Heart left ventricle (tissue), 16 donors: Measurements from ENCODE around the gene CALHM1. TPM values are rescaled to one million over a fixed set of nuclear protein-coding genes. Genes with fewer than 3 reads are reported as not detected.

ENCODE experiments used
- ATAC-seq, 4 donors: fragments of 200-7000 bp; cut with Tn5 transposase; one replicate each; pipeline ENCODE4 v1.9.1; 2020 to 2022; ENCODE audit warnings: moderate library complexity in 4 of 4, mild to moderate bottlenecking in 3 of 4, moderate number of reproducible peaks in 1 of 4
- DNase-seq, 5 donors: peaks; one replicate each; pipeline ENCODE4 v3.0.0-alpha.2; 2020
- H3K27ac ChIP-seq, 12 donors: fragments of 200-600 bp; sonication (generic) in 4 of 12; one replicate each; pipeline versions ENCODE4 v1.5.0 to v1.8.0; 2016 to 2022; ENCODE audit warnings: mild to moderate bottlenecking in 2 of 12
- H3K27me3 ChIP-seq, 9 donors: fragments of 200-600 bp; sonication (generic) in 2 of 9; one replicate each; pipeline versions ENCODE4 v1.5.1 to v1.8.0; 2016 to 2022; ENCODE audit warnings: mild to moderate bottlenecking in 3 of 9
- H3K36me3 ChIP-seq, 9 donors: fragments of 200-600 bp; sonication (generic) in 2 of 9; one replicate each; pipeline versions ENCODE4 v1.5.0 to v1.8.0; 2018 to 2022; ENCODE audit warnings: mild to moderate bottlenecking in 2 of 9
- H3K4me1 ChIP-seq, 12 donors: fragments of 200-600 bp; sonication (generic) in 4 of 12; one replicate each; pipeline versions ENCODE4 v1.5.0 to v1.8.0; 2016 to 2022; ENCODE audit warnings: mild to moderate bottlenecking in 3 of 12
- H3K4me3 ChIP-seq, 12 donors: fragments of 200-600 bp; sonication (generic) in 4 of 12; one replicate each; pipeline versions ENCODE4 v1.5.0 to v1.8.0; 2017 to 2022; ENCODE audit warnings: mild to moderate bottlenecking in 9 of 12, moderate library complexity in 4 of 12
- H3K9me3 ChIP-seq, 12 donors: fragments of 200-600 bp; sonication (generic) in 4 of 12; one replicate each; pipeline versions ENCODE4 v1.5.0 to v1.8.0; 2016 to 2022; ENCODE audit warnings: mild to moderate bottlenecking in 1 of 12
- CTCF ChIP-seq, 12 donors: fragments of 200-600 bp; sonication (generic) in 4 of 12; IDR thresholded peaks; one replicate each; pipeline versions ENCODE4 v1.5.0 to v1.8.0; 2018 to 2022; ENCODE audit warnings: antibody characterized with exemption in 12 of 12, mild to moderate bottlenecking in 5 of 12
- POLR2A ChIP-seq, 2 donors: fragments of 450-650 bp; IDR thresholded peaks; one replicate each; pipeline ENCODE4 v1.6.1; 2017; ENCODE audit warnings: antibody characterized with exemption in 2 of 2, mild to moderate bottlenecking in 2 of 2, moderate library complexity in 2 of 2
- WGBS, 4 donors: extraction: QIAGEN DNeasy Blood & Tissue Kit in 2 of 4; methylation state at CpG; one replicate each; pipeline versions ENCODE4 v1.1.5 to v1.1.7; 2013 to 2018; 5-methylcytosine and 5-hydroxymethylcytosine counted together
- intact Hi-C, 10 donors: fragments of 100-400 bp; cut with DNase I; formaldehyde crosslinking; loops; one replicate each; pipeline versions ENCODE4 v1.11.1 to v1.14.2; 2022
- polyA plus RNA-seq, 2 donors: library from polyadenylated mRNA; stranded (reverse); fragments of 200-250 nt; gene quantifications; one replicate each; pipeline ENCODE4 v1.2.3, GENCODE V29; 2013
- total RNA-seq, 9 donors: library from RNA; depleted of rRNA in 2 of 9; stranded (reverse); fragments of >200 nt in 2 of 9; fragmentation: NEBNext Ultra II Directional in 3 of 9; extraction: Animal tissue kit (Norgen Biotek cat#: 25700) in 3 of 9; gene quantifications; one replicate each; pipeline versions ENCODE4 v1.1.0 to v1.2.4, GENCODE V29; 2016 to 2023
- donor health status: ischemic (EF 13 %, LVEDD 7.1; RV severe dilation, severe dysfunction).
- donor health status: healthy with polysubstance abuse.
- donor health status: DM: no; HTN: yes; CAD: no.
- donor health status: DM: no; HTN: no; CAD: no.
- donor health status: ischemic (EF 25% LVEDD 6.9; RV normal size, moderate dysfunction).
- donor health status: ischemic (EF 25% LVEDD 5.7; RV mildly dilated, moderate dysfunction).
- donor health status: healthy.
- donor health status: DM: yes; HTN: yes; CAD: no.
- donor health status: ischemic (EF 35%, LVEDD 5.7; RV mildly dilated, moderate dysfunction).
- donor health status: nonischemic (EF 11% LVEDD 7.7; RV severe dilation, severe dysfunction).
- donor health status: DM: yes; HTN: yes; CAD: no.
- donor health status: PGD.
- donor health status: ischemic (EF 29% LVEDD 5.4; RV normal size, mild dysfunction).
- donor health status: nonischemic (EF 23%, LVEDD 6.1; RV moderate dilation, normal function).

The CALHM1 gene
- total and polyA plus RNA-seq, 11 donors, result not detected

DNA sequence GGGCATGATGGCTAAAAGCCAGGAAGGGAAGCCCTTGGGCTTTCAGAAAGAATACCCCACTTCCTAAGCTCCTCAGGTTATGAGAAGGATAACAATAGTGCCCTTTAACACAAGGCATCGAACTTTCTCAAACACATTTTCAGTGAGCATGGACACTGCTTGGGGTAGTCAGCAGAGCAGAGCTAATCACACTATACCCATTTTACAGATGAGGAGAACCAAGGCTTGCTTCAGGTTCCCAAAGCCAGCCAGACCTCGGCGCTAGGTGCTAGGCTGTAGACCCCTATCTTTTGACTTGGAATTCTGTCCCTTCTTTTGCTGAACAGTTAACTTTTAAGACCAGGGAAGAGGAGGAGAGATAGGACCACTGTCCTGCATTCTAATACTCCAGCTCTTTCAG lies 36.6 kb upstream of the CALHM1 start:
- Histone ChIP-seq H3K27ac (no peak overlapping the region), H3K27me3 (peaks cover 0 to 40% (median 9%) of the 10 kb centered on the region in 9 donors), H3K9me3 (no peaks in the 10 kb centered on the region), H3K4me3 (no peak overlapping the region), H3K36me3 (no peaks in the 10 kb centered on the region), H3K4me1 (peaks cover 0 to 30% (median 7%) of the 10 kb centered on the region in 12 donors)
- intact Hi-C loops, result no loop called here
- ATAC-seq, result no peak
- TF ChIP-seq POLR2A (IDR thresholded peaks at IDR 0.05) (no peak), CTCF (IDR thresholded peaks at IDR 0.05) (no peak)
- WGBS, 4 donors, result 86 to 93% (median 91%) methylated on average over 3 of the region's 3 CpGs
- DNase-seq, result no peak

- no peaks in the 10 kb centered on the region for H3K9me3 ChIP-seq
- TF ChIP-seq CTCF (IDR thresholded peaks at IDR 0.05) (no peak), POLR2A (IDR thresholded peaks at IDR 0.05) (no peak)
- WGBS, 4 donors, result 2 to 7% (median 4%) methylated on average over 22 to 92 of the region's 92 CpGs
- DNase-seq (no peak), ATAC-seq (peak in 2 of 4 donors; percentile 9 to 20)
- no peaks in the 10 kb centered on the region for H3K36me3 ChIP-seq
- no peak overlapping the region for H3K27ac ChIP-seq
- H3K27me3 ChIP-seq, result peaks cover 0 to 37% (median 9%) of the 10 kb centered on the region in 9 donors
- H3K4me1 ChIP-seq, result peaks cover 0 to 30% (median 7%) of the 10 kb centered on the region in 12 donors
- intact Hi-C loops, result no loop called here
- H3K4me3 ChIP-seq, result peak overlapping the region; percentile 47 to 71 (median 56)
Observed at GRCh38 chr10:103493916-103494877, 35.5 kb upstream of the CALHM1 start.

GRCh38 chr10:103493362-103493915 lies 34.7 kb upstream of the CALHM1 start, which contains the start of gene NEURL1:
TSS of gene NEURL1 (plus strand) at chr10:103493705. CDS start at chr10:103494388, 683 bp downstream.
- intact Hi-C loops, result no loop called here
- Histone ChIP-seq H3K4me1 (peaks cover 0 to 30% (median 7%) of the 10 kb centered on the region in 12 donors), H3K27me3 (peaks cover 0 to 37% (median 9%) of the 10 kb centered on the region in 9 donors), H3K9me3 (no peaks in the 10 kb centered on the region), H3K36me3 (no peaks in the 10 kb centered on the region), H3K27ac (no peak within 1 kb of the TSS), H3K4me3 (peak within 1 kb of the TSS; percentile 47 to 71 (median 56))
- ATAC-seq, result peak in 3 of 4 donors; percentile 19 to 38 (median 23)
- no peak for TF ChIP-seq CTCF (IDR thresholded peaks at IDR 0.05)
- TF ChIP-seq POLR2A (IDR thresholded peaks at IDR 0.05), result no peak
- 2 to 4% (median 3%) methylated on average over 17 to 65 of the region's 65 CpGs for WGBS, 4 donors
- DNase-seq, result peak in 1 of 5 donors; percentile 32
